GM20431 (cell line): ENCODE data around the gene RHOC.

Source experiments
- in situ Hi-C: fragments of 300-500 bp; cut with MseI, MboI; formaldehyde crosslinking; loops from one replicate; pipeline ENCODE4 v1.15.0; 2020; ENCODE audit warnings: low sequenced_read_pairs; ENCODE audit not compliant: unreplicated experiment

Gene RHOC

DNA sequence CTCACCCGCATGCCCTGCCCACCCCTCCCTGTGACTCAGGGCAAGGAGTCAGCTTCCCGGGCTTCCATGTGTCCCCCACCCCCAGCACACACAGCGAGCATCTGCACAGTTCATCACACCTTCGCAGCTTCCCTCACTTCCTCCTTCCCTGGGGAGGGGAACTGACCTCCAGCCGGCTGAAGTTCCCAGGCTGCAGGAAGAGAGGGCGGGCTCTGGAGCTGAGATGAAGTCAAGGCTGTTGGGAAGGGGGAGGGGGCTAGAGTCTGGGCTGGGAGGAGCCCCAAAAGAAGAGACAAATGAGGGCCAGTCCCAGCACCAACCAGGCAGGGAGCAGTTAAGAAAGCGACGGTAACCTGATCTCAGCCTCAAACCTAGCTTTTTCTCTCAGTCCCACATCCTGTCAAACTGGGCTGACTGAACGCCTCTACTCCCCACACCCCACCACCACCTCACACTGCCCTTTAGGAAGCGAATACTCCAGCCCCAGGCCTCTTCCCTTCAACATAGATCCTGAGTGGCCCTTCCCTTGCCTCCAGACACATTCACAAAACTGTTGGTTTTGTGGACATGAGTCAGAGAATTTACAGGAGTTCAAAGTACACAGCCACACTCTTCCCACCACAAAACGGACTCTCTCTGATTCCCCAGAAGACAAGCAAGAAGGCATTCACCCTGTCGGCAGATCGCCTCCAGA lies 1.8 kb downstream of the RHOC start:
- in situ Hi-C loops, result loop anchor here (10.0 to 25.0 kb wide), 4 partner anchors 90 to 332 kb away; partner anchors contain the start of genes CAPZA1, CTTNBP2NL, ST7L and WNT2B

DNA sequence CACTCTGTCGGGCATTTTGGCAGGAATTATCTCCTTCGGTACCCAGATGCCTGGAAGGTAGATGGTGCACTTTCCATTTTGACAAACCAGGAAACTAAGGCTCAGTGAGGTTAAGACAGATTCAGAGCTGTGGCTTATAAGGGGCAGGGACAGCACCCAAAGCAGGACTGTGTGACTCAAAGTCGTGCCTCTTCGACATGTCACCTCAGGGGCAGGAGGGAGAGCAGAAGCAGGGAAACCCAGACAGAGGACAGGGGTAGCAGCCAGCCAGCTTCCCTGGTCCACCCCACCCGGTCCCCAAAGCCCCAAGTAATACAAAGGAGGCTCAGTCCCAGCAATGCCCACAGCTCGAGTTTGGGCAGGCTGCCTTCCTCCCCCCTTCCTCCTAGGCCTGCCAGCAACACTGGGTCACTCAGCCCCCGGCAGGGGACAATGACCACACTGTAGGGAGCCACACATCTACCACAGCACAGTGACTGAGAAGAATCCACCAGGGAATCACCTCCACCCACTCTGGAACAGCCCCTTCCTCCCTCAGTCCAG lies 2.5 kb downstream of the RHOC start:
- in situ Hi-C loops, result loop anchor here (10.0 to 25.0 kb wide), 4 partner anchors 90 to 333 kb away; partner anchors contain the start of genes CAPZA1, CTTNBP2NL, ST7L and WNT2B

DNA sequence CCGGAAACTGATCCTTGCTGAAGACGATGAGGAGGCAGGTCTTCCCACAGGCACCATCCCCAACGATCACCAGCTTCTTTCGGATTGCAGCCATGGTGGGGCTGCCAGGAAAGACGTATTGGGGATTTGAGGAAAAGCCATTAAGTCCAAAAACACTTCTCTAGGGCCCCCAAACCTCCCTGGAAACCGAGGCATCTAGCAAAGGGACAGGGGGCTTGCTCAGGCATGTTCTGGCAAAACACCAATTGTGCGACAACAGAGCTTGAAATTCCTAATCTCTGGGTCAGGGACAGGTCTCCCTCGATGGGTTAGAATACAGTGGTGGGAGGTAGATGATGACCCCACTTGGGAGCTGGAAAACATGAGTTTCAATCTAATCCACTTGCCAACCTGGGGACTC lies 3.2 kb downstream of the RHOC start:
- in situ Hi-C loops, result loop anchor here (10.0 to 25.0 kb wide), 4 partner anchors 89 to 334 kb away; partner anchors contain the start of genes CAPZA1, CTTNBP2NL, ST7L and WNT2B

DNA sequence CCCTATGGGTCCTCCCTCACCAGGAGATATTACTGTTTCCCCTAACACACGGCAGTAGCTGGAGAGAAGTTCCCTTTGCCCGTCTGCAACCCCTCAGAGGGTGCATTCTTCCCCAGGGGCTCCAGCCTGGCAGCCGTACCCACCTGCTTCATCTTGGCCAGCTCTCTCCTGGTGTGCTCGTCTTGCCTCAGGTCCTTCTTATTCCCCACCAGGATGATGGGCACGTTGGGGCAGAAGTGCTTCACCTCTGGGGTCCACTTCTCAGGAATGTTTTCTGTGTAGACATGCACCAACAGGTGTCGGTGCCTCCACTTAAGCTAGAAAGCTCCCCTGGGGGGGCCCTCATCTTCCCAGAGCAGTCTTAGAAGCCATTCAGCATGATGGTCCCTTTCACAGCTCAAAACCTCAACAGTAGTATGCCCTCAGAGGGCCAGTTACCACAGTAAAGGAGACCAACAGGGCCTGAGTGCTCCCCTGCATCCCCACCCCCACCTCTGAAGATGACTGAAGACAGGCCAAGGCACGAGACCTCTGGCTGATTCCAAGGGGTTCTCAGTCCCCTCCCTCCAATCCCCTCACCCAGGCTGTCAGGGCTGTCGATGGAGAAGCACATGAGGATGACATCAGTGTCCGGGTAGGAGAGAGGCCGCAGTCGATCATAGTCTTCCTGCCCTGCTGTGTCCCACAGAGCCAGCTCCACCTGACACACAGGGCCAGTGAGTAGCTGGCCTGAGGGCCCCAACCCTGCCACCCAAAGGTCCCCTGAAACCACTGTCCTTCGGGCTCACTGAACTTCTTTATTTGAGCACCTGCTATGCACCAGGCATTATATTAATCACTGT lies 4.3 kb downstream of the RHOC start:
- in situ Hi-C loops, result loop anchor here (10.0 to 25.0 kb wide), 4 partner anchors 88 to 335 kb away; partner anchors contain the start of genes CAPZA1, CTTNBP2NL, ST7L and WNT2B

DNA sequence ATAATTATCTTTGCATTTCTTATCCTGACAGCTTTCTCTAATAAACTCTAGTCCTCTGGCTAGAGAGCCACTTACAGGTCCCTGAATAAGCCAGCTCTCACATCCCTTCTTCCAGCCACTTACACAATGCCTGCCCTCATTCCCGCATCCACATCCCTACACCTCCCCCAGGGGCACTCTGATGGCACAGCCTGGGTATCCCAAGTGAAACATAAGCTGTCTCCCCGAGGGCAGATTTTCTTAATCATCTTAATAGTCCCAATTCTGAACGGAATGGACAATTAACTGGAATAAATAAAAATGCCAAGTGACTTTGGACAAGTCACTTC lies 4.9 kb downstream of the RHOC start:
- in situ Hi-C loops, result loop anchor here (10.0 to 25.0 kb wide), 4 partner anchors 87 to 335 kb away; partner anchors contain the start of genes CAPZA1, CTTNBP2NL, ST7L and WNT2B

DNA sequence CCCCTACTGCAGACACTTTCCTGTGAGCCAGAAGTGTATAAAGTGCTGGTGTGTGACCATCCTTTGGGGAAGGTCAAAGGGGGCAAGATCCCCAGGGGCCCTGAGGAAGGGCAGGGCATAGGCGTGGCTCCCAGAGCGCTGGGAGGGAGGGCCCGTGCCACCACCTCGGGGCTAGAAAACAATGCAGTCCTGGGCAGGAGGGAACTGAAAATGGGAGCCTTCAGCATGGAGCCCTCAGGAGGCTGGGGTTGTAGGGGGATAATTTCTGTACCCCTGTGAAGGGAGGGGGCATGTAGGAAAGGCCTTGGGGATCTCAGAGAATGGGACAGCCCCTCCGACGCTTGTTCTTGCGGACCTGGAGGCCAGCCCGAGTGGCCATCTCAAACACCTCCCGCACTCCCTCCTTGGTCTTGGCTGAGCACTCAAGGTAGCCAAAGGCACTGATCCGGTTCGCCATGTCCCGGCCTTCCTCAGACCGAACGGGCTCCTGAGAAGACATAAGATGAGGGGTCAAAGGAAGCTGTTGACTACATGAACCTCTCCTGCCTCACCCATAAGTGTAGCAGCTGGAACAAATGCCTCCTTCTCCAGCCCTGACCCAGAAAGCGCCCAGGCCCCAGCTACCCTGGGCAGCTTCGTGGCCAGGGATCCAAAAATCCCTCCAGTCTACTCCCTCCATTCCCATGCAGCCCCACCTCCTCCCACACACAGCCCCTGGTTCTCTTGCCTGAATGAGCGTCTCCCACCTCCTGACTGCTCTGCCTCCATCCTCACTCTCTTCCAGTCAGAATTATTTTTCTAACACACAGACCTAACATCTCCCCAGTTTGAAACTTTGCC lies 5.5 kb downstream of the RHOC start:
- in situ Hi-C loops, result loop anchor here (10.0 to 25.0 kb wide), 4 partner anchors 87 to 336 kb away; partner anchors contain the start of genes CAPZA1, CTTNBP2NL, ST7L and WNT2B

DNA sequence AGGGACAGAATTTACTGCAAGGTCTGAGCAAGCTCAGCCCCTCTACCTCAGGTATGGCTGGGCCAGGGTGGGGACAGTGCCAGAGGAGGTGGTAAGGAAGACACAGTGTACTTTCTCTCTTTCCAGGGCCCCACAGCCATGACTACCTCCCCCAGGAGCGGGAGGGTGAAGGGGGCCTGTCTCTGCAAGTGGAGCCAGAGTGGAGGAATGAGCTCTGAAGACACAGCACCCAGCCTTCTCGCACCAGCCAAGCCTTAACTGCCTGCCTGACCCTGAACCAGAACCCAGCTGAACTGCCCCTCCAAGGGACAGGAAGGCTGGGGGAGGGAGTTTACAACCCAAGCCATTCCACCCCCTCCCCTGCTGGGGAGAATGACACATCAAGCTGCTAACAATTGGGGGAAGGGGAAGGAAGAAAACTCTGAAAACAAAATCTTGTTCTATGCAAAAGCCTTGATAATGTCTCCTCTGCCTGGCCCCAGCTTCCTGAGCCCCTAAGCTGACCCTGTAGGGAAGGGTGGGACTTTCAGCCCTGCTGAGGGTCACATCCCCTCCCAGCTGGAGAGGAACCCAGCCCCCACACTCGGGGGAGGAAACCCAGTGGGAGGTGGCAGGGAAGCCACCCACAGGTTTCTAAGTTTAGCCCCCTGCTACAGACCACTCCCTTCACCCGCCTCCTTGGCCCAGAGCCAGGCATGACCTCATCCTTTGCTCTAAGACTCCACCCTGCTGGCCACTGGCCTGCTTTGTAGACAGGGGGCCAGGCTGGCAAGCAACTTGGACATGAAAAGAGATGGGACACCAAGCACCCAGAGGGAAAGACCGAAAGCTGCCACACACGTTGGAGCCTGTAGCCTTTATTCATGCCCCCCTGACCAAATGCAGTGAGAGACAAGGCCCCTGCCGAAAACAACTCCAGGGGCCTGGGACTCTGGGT lies 6.4 kb downstream of the RHOC start:
- in situ Hi-C loops, result loop anchor here (10.0 to 25.0 kb wide), 4 partner anchors 86 to 337 kb away; partner anchors contain the start of genes CAPZA1, CTTNBP2NL, ST7L and WNT2B

DNA sequence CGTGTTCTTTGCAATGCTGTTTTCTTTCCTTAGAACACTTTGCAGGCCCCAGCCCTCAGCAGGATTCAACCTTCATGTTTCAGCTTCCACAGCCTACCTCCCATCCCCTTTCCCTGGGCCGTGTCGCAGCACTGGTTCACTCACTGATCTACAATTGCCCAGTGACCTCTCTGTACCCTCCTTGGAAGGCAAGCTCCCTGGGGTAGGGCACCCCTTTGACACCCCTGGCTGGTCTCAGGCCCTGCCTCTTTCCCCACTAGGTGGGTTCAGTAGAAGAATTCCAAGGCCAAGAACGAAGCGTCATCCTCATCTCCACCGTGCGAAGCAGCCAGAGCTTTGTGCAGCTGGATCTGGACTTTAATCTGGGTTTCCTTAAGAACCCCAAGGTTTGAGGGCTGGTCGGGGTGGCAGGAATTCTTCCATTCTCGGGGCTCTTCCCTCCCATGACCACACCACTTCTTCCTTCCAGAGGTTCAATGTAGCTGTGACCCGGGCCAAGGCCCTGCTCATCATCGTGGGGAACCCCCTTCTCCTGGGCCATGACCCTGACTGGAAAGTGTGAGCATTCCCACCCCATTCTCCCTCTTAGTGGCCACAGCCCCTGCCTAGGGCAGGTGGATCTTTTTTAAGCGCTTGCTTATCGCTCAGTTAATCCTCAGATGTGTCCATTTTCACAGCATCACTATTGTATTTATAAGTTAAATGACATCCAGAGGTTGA lies 7.3 kb downstream of the RHOC start:
- in situ Hi-C loops, result loop anchor here (10.0 to 25.0 kb wide), 4 partner anchors 85 to 338 kb away; partner anchors contain the start of genes CAPZA1, CTTNBP2NL, ST7L and WNT2B

DNA sequence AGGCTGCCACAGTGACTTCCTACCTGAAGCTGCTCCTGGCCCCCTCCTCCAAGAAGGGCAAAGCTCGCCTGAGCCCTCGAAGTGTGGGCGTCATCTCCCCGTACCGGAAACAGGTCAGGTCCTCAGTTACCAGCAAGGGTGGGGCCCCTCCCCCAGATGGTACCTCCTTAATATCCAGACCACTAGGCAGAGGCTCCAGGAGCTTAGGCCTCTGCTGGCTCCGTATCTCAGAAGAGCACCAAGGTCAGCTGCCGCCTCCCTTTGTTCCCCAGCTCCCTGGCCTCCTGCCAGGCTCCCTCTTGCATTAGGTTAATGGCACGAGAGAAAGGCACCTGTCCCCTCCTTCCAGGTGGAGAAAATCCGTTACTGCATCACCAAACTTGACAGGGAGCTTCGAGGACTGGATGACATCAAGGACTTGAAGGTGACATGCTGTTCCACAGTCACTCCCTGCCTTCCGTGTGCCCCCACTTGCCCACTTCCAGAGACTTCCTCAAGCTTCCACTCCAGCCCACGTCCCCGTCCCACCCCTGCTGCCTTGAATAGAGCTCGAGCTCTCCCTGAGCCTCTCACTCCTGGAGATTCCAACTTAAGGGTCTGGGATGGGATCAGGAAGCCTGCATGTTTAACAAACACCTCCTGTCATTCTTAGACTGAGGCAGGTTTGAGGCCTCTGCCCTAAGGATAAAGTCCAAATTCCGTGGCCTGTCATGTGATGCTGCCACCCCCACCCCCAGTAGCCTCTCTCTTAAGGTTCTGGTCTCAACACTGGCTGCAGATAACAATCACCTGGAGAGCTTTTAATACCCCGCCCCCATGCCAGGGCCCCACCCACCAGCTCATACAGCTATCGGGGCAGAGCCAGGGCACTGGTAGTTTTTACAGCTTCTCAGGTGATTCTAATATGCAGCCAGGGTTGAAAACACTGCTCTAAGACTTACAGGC lies 8.3 kb downstream of the RHOC start:
- in situ Hi-C loops, result no loop called here

DNA sequence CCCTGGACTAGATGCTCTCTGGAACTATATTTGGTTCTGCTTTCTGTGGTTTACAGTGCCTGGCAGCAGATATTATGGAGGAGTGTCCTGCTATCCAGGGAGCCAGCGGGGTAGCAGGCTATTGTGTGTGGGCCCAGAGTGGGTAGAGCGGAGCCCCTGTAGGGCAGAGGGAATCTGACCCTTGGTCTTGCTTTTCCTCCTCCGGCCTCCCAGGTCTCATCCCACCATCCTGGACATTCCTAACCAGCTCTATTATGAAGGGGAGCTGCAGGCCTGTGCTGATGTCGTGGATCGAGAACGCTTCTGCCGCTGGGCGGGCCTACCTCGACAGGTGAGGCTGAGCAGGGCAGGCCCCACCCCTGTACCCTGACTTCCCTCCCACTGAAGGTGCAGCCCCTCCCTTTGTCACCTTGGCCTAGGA lies 9.1 kb downstream of the RHOC start:
- in situ Hi-C loops, result no loop called here

DNA sequence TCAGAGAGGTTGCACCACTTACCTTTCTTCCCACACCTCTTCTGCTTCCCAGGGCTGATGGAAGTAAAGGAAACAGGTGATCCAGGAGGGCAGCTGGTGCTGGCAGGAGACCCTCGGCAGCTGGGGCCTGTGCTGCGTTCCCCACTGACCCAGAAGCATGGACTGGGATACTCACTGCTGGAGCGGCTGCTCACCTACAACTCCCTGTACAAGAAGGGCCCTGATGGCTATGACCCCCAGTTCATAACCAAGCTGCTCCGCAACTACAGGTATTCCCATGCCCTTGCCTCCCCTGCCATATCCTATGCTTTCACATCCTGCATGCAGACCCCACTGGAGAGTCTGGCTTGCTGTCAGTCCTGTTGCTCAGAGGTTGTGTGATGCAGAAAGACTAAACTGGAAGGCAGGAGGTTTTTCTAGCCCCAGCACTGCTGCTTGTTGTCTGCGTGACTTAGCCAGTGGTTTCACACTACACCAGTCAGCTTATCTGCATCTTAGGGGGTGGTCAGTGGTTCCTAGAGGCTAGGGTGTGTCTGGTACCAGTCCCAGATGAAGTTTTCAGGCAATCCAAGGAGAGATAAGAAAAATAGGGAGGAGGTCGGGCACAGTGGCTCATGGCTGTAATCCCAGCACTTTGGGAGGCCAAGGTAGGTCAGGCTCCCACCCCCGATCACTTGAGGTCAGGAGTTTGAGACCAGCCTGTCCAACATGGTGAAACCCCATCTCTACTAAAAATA lies 10.2 kb downstream of the RHOC start:
- in situ Hi-C loops, result no loop called here

DNA sequence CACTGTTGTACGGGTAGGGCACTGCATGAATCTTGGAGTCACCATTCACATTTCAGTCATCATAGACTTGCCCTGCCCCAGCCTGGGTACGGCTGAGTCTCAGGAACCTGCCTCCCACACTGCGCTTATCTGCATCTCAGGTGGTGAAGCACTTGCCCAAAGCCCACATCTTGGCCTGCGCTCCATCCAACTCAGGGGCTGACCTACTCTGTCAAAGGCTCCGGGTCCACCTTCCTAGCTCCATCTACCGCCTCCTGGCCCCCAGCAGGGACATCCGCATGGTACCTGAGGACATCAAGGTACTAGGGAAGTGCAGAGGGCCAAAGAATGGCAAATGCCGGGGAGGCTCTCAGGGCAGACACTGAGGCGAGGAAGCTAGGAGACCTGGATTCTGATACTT lies 11.7 kb downstream of the RHOC start:
- in situ Hi-C loops, result no loop called here

DNA sequence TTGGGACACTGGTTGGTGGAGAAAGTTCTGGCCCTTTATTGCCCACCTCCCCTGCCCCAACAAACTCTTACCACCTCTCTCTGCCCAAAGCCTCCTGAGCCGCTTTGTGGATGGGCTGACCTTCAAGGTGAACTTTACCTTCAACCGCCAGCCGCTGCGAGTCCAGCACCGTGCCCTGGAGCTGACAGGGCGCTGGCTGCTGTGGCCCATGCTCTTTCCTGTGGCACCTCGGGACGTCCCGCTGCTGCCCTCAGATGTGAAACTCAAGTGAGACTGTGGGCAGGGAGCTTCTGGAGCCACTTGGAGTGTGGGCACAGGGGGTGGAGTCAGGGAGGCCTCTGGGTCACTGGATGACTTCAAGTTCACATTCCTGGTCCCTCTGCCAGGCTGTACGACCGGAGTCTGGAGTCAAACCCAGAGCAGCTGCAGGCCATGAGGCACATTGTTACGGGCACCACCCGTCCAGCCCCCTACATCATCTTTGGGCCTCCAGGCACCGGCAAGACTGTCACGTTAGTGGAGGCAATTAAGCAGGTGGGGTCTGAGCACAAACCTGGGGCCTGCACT lies 12.5 kb downstream of the RHOC start:
- in situ Hi-C loops, result no loop called here

DNA sequence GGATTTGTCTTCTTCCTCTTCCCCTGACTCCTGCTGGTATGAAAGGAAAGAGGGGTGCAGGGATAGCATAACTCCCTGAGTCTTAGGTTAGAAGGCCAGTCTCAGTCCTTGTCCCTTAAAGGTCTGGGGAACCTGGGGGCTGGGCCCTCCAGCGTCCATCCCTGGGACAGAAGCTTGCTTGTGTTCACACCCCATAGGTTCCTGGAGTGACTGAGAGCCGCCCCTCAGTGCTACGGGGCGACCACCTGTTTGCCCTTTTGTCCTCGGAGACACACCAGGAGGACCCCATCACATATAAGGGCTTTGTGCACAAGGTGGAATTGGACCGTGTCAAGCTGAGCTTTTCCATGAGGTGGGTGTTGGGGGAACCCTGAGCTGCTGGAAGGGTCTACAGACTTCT lies 13.1 kb downstream of the RHOC start:
- in situ Hi-C loops, result no loop called here

DNA sequence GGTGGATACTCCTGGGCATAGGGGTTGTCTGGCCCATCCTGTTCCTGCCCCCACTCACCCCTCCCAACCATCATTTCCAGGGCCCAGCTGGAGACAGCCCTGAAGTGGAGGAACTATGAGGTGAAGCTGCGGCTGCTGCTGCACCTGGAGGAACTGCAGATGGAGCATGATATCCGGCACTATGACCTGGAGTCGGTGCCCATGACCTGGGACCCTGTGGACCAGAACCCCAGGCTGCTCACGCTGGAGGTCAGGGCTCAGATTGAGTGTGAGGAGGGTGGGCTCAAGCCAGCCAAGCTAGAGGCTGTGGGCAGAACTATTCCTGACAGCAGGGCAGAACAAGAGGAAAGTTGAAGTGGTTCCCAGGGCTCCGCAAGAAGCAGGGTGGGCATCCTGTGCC lies 14.2 kb downstream of the RHOC start:
- in situ Hi-C loops, result no loop called here

DNA sequence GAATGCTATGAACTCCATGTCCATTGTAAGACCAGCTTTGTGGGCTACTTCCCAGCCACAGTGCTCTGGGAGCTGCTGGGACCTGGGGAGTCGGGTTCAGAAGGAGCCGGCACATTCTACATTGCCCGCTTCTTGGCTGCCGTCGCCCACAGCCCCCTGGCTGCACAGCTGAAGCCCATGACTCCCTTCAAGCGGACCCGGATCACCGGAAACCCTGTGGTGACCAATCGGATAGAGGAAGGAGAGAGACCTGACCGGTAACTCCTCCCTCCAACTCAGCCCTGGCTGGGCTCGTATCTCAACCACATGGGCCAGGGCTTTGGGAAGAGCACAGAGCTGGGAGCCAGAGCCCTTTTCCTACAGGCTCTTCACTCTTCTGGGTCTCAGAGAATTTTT lies 17.1 kb downstream of the RHOC start:
- in situ Hi-C loops, result no loop called here
